ENCODE measurements around the gene SNCB.

DNA sequence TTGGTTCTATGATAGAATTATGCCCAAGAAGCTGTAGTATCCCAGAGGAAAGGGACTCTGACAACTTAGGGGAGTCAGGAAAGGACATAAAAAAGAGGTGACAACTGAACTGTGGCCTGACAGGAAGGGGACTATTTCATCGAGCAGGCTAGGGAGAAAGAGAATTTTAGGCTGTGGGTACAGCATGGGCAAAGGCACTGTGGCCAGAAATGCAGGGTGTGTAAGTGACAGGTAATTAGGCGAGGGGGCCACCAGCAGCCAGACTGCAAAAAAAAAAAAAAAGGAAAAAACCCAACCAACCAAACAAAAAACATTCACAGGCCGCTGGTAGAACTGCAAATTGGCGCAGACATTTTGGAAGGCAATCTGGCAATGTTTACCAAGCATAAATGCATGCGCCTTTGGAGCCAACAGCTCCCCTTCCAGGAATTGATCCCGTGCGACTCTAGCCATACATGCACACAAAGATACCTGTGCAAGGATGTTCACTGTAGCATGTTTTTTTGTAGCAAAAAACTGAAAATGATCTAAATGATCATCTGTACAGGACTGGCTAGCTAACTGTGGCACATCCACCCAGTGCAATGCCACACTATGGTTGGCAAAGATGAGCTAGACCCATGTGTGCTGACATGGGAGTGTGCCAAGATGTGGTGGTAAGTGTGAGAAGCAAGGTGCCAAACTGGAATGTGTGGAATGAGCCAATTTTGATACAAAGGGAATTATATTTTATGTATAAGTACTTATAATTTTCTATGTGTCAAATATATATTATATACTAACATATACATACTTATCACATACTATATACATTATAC is 1.3 kb upstream of the SNCB start:
- no peak for TF ChIP-seq POLR2A (IDR thresholded peaks at IDR 0.05)
- TF ChIP-seq, protein P1, sequence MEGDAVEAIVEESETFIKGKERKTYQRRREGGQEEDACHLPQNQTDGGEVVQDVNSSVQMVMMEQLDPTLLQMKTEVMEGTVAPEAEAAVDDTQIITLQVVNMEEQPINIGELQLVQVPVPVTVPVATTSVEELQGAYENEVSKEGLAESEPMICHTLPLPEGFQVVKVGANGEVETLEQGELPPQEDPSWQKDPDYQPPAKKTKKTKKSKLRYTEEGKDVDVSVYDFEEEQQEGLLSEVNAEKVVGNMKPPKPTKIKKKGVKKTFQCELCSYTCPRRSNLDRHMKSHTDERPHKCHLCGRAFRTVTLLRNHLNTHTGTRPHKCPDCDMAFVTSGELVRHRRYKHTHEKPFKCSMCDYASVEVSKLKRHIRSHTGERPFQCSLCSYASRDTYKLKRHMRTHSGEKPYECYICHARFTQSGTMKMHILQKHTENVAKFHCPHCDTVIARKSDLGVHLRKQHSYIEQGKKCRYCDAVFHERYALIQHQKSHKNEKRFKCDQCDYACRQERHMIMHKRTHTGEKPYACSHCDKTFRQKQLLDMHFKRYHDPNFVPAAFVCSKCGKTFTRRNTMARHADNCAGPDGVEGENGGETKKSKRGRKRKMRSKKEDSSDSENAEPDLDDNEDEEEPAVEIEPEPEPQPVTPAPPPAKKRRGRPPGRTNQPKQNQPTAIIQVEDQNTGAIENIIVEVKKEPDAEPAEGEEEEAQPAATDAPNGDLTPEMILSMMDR (IDR thresholded peaks at IDR 0.05) = no peak
